ENCODE measurements around the gene TTC21A. TPM values are rescaled to one million over a fixed set of nuclear protein-coding genes. Genes with fewer than 3 reads are reported as not detected.

The TTC21A gene
- total RNA-seq, 1 experiment from 2014 or later, result 7.7 TPM

DNA sequence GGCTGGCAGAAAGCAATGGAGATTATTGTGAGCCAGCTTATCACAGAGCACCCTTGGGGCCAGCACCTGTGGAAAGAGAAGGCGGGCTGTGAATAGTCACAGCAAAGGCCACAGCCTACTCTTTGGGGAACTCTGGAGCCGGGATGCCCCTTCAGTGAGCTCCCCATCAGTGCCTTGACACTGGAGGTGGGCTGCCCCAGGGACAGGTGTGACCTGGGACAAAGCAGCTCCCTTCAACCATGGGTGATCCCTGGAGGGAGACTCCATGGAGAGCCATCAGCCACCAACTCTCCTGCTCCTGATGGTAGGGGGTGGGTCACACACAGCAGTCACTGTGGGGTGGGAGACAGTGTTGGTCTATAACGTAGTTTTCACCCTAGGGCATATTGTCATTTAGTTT, 5.8 kb downstream of the TTC21A start:
- BruUV-seq (replicated peaks), result no TSS peak
- in situ Hi-C loops (cut with HindIII; ENCODE audit: low pct_unique_long_range_greater_than_20kb, low sequenced_read_pairs), result no loop called here
- ChIA-PET POLR2A (no interaction called here), CTCF (no interaction called here)
- Histone ChIP-seq H3K9me3 (ENCODE audit: control insufficient read depth, insufficient read depth, low read depth, low read length) (no peaks in the 10 kb centered on the region), H3K27ac (ENCODE audit: low read length) (no peak overlapping the region), H3K27me3 (ENCODE audit: control insufficient read depth, insufficient read depth, low read length) (no peaks in the 10 kb centered on the region), H3K36me3 (ENCODE audit: control insufficient read depth, insufficient read depth, low read length) (no peaks in the 10 kb centered on the region), H3K4me3 (ENCODE audit: low read depth in 2 of 2, low read length in 2 of 2) (no peak overlapping the region), H3K4me1 (ENCODE audit: control insufficient read depth, insufficient read depth, low read length) (peaks cover 2% of the 10 kb centered on the region; the same call in 1 of the 2 replicates)
- intact Hi-C loops (cut with micrococcal nuclease; ENCODE audit: unreplicated experiment), result no loop called here
- TF ChIP-seq TCF7L2 (IDR thresholded peaks at IDR 0.05; ENCODE audit: low read depth, low read length) (no peak), SIN3A (IDR thresholded peaks at IDR 0.05; ENCODE audit: borderline replicate concordance, insufficient read depth, low read depth, low read length) (no peak), CTCF (IDR thresholded peaks at IDR 0.05) (no peak), POLR2AphosphoS5 (IDR thresholded peaks at IDR 0.05; ENCODE audit: low read depth, low read length) (no peak)
- TF ChIP-seq, protein P1, sequence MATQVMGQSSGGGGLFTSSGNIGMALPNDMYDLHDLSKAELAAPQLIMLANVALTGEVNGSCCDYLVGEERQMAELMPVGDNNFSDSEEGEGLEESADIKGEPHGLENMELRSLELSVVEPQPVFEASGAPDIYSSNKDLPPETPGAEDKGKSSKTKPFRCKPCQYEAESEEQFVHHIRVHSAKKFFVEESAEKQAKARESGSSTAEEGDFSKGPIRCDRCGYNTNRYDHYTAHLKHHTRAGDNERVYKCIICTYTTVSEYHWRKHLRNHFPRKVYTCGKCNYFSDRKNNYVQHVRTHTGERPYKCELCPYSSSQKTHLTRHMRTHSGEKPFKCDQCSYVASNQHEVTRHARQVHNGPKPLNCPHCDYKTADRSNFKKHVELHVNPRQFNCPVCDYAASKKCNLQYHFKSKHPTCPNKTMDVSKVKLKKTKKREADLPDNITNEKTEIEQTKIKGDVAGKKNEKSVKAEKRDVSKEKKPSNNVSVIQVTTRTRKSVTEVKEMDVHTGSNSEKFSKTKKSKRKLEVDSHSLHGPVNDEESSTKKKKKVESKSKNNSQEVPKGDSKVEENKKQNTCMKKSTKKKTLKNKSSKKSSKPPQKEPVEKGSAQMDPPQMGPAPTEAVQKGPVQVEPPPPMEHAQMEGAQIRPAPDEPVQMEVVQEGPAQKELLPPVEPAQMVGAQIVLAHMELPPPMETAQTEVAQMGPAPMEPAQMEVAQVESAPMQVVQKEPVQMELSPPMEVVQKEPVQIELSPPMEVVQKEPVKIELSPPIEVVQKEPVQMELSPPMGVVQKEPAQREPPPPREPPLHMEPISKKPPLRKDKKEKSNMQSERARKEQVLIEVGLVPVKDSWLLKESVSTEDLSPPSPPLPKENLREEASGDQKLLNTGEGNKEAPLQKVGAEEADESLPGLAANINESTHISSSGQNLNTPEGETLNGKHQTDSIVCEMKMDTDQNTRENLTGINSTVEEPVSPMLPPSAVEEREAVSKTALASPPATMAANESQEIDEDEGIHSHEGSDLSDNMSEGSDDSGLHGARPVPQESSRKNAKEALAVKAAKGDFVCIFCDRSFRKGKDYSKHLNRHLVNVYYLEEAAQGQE (IDR thresholded peaks at IDR 0.05; ENCODE audit: insufficient read depth in 1 of 2, low read depth in 2 of 2, low read length in 1 of 2), result no peak
- ATAC-seq (no peak), DNase-seq (ENCODE audit: low read depth, low spot score) (no peak)

DNA sequence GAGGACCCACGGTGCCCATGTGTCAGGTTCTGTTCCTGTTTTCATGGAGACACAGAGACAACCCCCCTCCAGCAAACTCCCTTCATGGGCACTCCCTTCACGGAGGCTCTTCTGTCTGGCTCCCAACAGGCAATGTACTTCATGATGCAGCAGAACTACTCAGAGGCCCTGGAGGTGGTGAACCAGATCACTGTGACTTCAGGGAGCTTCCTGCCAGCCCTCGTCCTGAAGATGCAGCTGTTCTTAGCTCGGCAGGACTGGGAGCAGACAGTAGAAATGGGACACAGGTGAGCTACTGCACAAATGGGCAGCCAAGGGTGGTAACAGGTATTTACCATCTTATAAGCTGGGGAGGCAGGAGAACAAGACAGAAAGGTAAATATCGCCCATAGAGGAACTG, 7.0 kb downstream of the TTC21A start:
- H3K27me3 ChIP-seq (ENCODE audit: control insufficient read depth, insufficient read depth, low read length), result no peaks in the 10 kb centered on the region
- no peaks in the 10 kb centered on the region for H3K36me3 ChIP-seq (ENCODE audit: control insufficient read depth, insufficient read depth, low read length)
- DNase-seq (ENCODE audit: low read depth, low spot score), result no peak
- intact Hi-C loops (cut with micrococcal nuclease; ENCODE audit: unreplicated experiment), result no loop called here
- no peaks in the 10 kb centered on the region for H3K4me1 ChIP-seq (ENCODE audit: control insufficient read depth, insufficient read depth, low read length)
- CTCF ChIA-PET, result no interaction called here
- no peak overlapping the region for H3K4me3 ChIP-seq (ENCODE audit: low read depth in 2 of 2, low read length in 2 of 2)
- BruUV-seq (replicated peaks), result no TSS peak
- no peak for ATAC-seq
- TF ChIP-seq, protein P1 (IDR thresholded peaks at IDR 0.05; ENCODE audit: insufficient read depth in 1 of 2, low read depth in 2 of 2, low read length in 1 of 2), result no peak
- TF ChIP-seq TCF7L2 (IDR thresholded peaks at IDR 0.05; ENCODE audit: low read depth, low read length), result no peak
- TF ChIP-seq POLR2AphosphoS5 (IDR thresholded peaks at IDR 0.05; ENCODE audit: low read depth, low read length), result no peak
- TF ChIP-seq CTCF (IDR thresholded peaks at IDR 0.05), result no peak
- no peak for TF ChIP-seq SIN3A (IDR thresholded peaks at IDR 0.05; ENCODE audit: borderline replicate concordance, insufficient read depth, low read depth, low read length)
- no peak overlapping the region for H3K27ac ChIP-seq (ENCODE audit: low read length)
- H3K9me3 ChIP-seq (ENCODE audit: control insufficient read depth, insufficient read depth, low read depth, low read length), result no peaks in the 10 kb centered on the region
- in situ Hi-C loops (cut with HindIII; ENCODE audit: low pct_unique_long_range_greater_than_20kb, low sequenced_read_pairs), result no loop called here
- POLR2A ChIA-PET, result no interaction called here

All from Panc1 (cell line).